Adrenal gland (tissue), 5 donors: ENCODE measurements around the gene PDIA5.

Experiments
- POLR2A ChIP-seq, 2 donors: fragments of 450-650 bp; IDR thresholded peaks; one replicate each; pipeline ENCODE4 v1.6.1; 2017; ENCODE audit warnings: antibody characterized with exemption in 2 of 2, mild to moderate bottlenecking in 2 of 2, moderate library complexity in 1 of 2
- TF ChIP-seq, protein P1 (sequence below), 6 experiments: fragments of 450-650 bp in 4 of 6; fragments of 200-600 bp in 2 of 6; sonication (generic) in 1 of 6; IDR thresholded peaks; 1 replicate in 5 of 6; 2 replicates in 1 of 6; pipeline versions ENCODE4 v1.5.1 to v1.8.0; 2016 to 2021; ENCODE audit warnings: antibody characterized with exemption in 6 of 6, mild to moderate bottlenecking in 2 of 6, moderate library complexity in 1 of 6
- donor health status: DM: no; HTN: no; CAD: no.

DNA sequence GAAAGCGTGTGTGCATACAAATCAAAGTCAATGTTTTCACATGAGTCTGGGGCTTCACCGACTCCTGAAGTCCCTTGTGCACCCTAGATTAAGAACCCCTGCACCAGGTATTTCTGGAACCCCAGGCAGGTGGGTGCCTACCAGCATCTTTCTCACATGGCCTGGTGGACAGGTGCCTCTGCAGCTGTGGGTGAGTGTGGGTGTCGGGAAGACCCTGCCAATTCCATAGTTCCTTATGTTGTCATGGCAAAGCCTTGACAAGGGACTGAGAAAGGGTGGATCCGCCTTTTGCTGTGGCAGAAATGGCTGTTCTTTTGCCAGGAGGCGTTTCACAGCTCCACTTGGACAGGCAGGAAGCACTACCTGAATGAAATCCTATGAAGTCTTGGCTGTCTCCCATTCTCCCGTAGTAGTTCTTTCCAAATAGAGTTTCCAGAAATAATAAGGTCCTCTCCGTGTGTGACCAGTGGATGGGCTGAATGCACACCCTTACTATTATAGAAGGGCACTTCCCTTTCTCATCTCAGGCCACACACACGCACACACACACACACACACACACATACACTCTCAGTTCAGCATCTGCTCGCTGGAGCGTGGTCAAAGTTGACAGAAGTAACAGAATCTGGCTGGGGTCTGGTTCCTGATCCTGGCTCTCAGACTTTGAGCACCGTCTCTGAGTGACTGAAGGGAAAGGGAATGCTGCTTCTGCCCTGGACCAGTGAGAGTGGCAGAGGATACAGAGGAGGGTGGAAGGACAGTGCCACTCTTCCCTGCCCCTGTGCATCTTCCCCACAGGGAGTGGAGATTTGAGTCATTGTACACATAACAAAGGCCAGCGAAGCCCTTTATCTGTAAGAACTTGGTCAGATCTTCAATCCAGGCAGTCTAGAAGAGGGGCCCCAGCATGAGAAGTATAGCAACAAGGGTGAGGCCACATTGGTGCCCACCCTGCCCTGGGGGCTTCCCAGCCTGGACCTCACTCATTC, 38.7 kb downstream of the PDIA5 start:
- TF ChIP-seq, protein P1, sequence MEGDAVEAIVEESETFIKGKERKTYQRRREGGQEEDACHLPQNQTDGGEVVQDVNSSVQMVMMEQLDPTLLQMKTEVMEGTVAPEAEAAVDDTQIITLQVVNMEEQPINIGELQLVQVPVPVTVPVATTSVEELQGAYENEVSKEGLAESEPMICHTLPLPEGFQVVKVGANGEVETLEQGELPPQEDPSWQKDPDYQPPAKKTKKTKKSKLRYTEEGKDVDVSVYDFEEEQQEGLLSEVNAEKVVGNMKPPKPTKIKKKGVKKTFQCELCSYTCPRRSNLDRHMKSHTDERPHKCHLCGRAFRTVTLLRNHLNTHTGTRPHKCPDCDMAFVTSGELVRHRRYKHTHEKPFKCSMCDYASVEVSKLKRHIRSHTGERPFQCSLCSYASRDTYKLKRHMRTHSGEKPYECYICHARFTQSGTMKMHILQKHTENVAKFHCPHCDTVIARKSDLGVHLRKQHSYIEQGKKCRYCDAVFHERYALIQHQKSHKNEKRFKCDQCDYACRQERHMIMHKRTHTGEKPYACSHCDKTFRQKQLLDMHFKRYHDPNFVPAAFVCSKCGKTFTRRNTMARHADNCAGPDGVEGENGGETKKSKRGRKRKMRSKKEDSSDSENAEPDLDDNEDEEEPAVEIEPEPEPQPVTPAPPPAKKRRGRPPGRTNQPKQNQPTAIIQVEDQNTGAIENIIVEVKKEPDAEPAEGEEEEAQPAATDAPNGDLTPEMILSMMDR (IDR thresholded peaks at IDR 0.05), result no peak
- no peak for TF ChIP-seq POLR2A (IDR thresholded peaks at IDR 0.05)
